22Rv1 (cell line): Measurements from ENCODE around the gene ZNF594.

ENCODE experiments used
- ZFX ChIP-seq: fragments of 450-650 bp; IDR thresholded peaks from 2 replicates; pipeline ENCODE4 v1.6.1; 2017; ENCODE audit warnings: antibody characterized with exemption, borderline replicate concordance
- TF ChIP-seq, protein P1 (sequence below): fragments of 450-650 bp; IDR thresholded peaks from 2 replicates; pipeline ENCODE4 v1.5.1; 2017; ENCODE audit warnings: mild to moderate bottlenecking

DNA sequence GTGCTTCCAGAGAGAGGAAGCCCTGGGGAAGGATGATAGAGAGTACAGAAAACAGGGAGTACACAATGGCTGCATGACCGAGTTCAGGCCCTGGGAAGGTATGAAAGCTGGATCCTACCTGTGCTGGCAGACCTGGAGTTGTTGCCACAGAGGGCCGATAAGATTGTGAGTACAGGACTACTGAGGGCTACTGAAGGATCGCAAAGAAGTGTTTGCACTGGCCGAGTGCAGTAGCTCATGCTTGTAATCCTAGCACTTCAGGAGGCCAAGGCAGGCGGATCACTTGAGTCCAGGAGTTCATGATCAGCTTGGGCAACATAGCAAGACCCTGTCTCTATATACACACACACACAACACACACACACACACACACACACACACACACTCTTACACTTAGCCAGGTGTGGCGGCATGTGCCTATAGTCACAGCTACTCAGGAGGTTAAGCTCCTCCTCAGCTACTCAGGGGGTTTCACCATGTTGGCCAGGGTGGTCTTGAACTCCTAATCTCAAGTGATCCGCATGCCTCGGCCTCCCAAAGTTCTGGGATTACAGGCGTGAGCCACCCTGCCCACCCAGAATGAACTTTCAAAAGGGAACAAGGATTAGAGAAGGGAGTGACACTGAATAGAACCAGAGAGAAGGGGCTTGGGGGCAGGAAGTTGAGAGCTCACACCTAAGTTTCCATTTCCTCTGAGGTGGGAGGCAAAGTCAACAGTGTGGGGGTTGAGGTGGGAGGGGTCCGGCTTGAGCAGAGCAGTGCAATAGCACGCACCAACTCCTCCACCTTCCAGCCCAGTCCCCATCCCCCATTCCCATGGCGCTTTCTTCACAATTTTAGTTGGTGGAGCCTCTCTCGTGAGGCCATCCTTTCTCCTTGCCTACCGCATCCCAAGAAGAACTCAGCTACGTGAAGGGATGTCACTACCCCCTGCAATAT, 35.5 kb upstream of the ZNF594 start:
- TF ChIP-seq, protein P1, sequence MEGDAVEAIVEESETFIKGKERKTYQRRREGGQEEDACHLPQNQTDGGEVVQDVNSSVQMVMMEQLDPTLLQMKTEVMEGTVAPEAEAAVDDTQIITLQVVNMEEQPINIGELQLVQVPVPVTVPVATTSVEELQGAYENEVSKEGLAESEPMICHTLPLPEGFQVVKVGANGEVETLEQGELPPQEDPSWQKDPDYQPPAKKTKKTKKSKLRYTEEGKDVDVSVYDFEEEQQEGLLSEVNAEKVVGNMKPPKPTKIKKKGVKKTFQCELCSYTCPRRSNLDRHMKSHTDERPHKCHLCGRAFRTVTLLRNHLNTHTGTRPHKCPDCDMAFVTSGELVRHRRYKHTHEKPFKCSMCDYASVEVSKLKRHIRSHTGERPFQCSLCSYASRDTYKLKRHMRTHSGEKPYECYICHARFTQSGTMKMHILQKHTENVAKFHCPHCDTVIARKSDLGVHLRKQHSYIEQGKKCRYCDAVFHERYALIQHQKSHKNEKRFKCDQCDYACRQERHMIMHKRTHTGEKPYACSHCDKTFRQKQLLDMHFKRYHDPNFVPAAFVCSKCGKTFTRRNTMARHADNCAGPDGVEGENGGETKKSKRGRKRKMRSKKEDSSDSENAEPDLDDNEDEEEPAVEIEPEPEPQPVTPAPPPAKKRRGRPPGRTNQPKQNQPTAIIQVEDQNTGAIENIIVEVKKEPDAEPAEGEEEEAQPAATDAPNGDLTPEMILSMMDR: no peak
- TF ChIP-seq ZFX: no peak
